ENCODE measurements around the gene ATG4C.
"Not testable (repeated sequence)": the region's sequence is repeated elsewhere in the genome, so short reads cannot be mapped to it uniquely, and the experiment has no call there.

The ATG4C gene, protein sequence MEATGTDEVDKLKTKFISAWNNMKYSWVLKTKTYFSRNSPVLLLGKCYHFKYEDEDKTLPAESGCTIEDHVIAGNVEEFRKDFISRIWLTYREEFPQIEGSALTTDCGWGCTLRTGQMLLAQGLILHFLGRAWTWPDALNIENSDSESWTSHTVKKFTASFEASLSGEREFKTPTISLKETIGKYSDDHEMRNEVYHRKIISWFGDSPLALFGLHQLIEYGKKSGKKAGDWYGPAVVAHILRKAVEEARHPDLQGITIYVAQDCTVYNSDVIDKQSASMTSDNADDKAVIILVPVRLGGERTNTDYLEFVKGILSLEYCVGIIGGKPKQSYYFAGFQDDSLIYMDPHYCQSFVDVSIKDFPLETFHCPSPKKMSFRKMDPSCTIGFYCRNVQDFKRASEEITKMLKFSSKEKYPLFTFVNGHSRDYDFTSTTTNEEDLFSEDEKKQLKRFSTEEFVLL

DNA sequence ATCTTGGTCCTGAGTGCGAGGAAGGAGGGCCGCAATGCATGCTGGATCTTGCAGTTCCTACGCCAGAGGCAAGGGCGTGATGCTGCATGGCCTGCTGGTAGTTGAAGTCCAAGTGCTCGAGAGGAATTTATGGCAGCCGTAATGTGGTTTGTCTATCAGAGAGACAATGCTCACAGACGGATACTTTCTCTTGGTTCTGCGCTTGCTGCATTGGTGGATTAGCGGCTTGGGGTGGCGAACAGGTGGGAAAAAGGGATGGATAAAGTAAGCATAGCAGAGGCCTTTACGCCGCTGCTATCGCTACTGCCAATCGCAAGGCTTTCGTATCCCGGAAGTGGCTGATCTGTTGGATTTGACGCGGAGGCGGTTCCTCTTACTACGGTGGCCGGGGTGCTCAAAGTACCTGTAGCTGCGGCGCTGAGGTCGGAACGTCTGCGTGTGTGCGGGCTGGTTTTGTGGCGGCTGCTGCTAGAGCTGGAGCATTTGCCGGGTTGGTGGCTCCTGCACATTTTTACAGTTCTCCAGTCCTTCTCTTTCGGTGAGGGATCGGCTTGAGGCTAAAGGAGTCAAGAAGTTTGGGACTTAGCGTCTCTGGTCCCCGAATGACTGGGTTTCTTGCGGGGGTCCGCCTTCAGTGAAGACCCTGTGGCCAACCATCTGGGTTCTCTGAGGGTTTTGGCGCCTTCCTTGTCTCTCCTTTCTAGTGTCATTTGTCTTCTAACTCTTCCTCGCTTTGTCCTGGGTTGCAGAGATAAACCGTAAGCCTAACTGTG is at the start of gene ATG4C:
TSS of gene ATG4C (plus strand) at position 397 of the 773 bp plus-strand sequence. CDS start 19,655 bp downstream, outside the sequence.
- peak; percentile 94 to 99 (median 98) for DNase-seq

DNA sequence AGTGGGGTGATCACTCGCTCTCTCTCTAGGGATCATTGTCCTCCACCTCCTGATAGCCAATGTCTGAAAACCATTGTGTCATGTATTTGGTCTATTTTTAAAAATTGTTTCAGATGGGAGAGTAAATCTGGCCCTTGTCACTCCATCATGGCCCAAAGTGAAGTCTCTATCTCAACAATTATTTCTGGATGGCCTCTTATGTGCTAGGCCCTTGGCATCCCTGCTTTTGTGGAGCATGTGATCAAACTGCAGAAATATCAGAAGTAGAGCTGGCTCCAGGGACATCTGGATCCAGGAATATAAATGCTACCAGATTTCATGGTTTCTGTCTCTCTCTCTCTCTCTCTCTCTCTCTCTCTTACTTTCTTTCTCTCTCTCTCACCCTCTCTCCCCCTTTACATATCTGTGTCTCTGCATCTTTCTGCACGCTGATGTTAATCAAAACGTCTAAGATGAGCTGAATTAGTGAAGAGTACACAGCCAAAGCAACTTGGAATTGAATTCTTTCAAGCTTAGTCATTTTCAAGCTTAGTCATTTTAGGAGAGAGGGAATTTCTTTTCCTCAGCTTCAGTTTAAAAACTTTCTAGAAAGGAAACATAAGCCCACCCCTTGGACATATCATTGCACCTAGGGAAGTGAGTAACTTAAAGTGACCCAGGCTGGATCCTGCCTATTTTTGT is 48.3 kb upstream of the ATG4C start:
- no peak for DNase-seq

- DNase-seq = not testable (repeated sequence)
Measured at GRCh38 chr1:62740701-62741100, 43.2 kb upstream of the ATG4C start.

DNA sequence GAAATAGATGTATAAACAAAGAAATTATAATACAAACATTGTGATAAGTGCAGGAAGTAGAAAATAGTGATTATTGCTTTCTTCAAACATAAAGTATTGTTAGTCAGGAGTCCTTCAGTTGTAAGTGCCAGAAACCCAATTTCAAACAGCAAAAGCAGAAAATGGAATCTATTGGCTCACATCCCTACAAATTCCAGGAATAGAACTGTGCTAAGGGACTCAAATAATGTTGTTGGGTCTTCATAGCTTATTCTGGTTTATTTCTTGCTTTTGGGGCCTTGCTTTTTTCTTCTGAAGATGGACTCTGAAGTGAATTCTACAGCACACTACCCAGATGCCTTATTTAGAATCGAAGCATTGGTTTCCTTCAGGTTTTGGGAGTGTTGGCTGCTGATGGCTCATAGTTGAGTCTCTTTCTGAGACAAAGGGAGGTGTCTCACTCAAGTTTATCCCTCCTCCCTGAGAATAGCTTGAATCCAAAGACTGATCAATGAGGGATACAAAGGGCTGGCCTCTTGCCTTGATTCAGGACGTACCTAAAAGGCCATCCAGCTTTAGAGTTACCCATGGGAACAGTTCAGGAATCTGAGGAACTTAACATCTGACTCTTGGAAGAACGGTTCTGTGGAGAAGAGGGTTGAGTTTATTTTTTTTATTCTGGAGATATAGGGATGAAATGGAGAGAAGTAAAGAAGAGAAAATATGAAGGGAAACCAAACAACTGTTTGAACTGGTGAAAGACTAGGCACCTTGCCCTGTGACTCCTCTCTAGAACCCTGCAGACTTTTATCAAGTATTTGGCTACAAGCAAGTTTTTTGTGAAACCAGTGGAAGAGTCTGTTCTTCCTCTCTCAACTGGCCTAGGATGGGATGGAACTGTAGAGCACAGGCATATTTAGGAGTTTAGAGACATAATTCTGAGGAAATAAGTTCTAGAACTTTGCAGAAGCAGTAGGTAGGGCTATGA is 39.0 kb upstream of the ATG4C start:
- DNase-seq = no peak

GRCh38 chr1:62746086-62746808 is 37.7 kb upstream of the ATG4C start:
- DNase-seq = peak in 1 of 14 donors; percentile 7

GRCh38 chr1:62746809-62747138 is 37.2 kb upstream of the ATG4C start:
- DNase-seq = no peak

GRCh38 chr1:62753031-62753965 is 30.6 kb upstream of the ATG4C start:
- no peak for DNase-seq

GRCh38 chr1:62754938-62755337 is 29.0 kb upstream of the ATG4C start:
- DNase-seq = not testable (repeated sequence)

DNA sequence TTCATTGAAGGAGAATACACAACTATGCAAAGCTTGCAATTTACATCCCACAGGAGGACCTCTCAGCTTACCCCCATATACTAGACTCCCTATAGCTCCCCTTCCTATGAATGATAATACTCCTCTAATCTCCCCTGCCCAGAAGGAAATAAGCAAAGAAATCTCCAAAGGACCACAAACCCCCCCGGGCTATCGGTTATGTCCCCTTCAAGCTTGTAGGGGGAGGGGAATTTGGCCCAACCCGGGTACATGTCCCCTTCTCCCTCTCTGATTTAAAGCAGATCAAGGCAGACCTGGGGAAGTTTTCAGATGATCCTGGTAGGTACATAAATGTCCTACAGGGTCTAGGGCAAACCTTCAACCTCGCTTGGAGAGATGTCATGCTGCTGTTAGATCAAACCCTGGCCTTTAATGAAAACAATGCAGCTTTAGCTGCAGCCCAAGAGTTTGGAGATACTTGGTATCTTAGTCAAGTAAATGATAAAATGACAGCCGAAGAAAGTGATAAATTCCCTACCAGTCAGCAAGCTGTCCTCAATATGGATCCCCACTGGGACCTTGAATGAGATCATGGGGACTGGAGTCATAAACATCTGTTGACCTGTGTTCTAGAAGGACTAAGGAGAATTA is 27.6 kb upstream of the ATG4C start:
- not testable (repeated sequence) for DNase-seq

DNA sequence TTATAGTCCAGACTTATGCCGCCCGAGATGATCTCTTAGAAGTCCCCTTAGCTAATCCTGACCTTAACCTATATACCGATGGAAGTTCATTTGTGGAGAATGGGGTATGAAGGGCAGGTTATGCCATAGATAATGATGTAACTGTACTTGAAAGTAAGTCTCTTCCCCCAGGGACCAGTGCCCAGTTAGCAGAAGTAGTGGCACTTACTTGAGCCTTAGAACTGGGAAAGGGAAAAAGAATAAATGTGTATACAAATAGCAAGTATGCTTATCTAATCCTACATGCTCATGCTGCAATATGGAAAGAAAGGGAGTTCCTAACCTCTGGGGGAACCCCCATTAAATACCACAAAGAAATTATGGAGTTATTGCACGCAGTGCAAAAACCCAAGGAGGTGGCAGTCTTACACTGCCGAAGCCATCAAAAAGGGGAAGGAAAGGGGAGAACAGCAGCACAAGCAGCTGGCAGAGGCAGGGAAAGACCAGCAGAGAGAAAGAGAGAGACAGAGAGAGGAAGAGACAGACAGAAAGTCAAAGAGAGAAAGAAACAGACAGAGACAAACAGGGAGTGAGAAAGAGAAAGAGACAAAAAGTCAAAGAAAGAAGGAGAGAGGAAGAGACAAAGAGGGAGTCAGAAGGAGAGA is 24.6 kb upstream of the ATG4C start:
- DNase-seq = not testable (repeated sequence)

GRCh38 chr1:62760021-62760782 is 23.7 kb upstream of the ATG4C start:
- DNase-seq = not testable (repeated sequence)

- not testable (repeated sequence) for DNase-seq
Measured at GRCh38 chr1:62761223-62761870, 22.6 kb upstream of the ATG4C start.

DNA sequence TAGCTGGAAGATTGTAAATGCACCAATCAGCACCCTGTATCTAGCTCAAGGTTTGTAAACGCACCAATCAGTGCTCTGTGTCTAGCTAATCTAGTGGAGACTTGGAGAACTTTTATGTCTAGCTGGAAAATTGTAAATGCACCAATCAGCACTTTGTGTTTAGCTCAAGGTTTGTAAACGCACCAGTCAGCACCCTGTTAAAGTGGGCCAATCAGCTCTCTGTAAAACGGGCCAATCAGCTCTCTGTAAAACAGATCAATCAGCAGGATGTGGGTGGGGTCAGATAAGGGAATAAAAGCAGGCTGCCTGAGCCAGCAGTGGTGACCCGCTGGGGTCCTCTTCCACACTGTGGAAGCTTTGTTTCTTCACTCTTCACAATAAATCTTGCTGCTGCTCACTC is 21.9 kb upstream of the ATG4C start:
- DNase-seq = not testable (repeated sequence)

DNA sequence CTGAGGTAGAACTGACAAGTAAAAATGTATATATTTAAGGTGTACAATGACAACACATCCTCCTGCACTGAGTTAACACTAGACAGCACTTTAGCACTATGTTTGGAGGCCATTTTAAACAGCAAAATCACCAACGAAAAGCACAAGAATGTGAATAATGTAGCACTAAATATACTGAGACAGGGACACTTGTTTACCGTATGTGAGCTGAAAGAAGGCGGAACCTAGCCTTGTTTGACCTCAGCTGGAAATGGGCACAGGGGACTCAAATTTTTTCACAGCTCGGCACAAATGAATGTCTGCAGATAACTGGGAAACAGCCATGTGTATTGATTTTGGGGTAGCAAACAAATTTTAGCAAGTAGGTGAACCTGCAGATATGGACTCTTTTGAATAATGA is 18.0 kb upstream of the ATG4C start:
- DNase-seq = no peak

DNA sequence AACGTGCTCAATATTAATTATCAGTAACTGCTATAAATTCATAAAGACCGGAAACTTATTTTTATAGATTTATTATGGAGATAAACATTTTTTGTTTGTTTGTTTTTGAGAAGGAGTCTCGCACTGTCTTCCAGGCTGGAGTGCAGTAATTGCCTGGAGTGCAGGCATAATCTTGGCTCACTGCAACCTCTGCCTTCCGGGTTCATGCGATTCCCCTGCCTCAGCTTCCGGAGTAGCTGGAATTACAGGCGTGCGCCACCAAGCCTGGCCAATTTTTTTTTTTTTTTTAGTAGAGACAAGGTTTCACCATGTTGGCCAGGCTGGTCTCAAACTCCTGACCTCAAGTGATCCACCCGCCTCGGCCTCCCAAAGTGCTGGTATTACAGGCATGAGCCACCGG is 15.4 kb upstream of the ATG4C start:
- DNase-seq = not testable (repeated sequence)

DNA sequence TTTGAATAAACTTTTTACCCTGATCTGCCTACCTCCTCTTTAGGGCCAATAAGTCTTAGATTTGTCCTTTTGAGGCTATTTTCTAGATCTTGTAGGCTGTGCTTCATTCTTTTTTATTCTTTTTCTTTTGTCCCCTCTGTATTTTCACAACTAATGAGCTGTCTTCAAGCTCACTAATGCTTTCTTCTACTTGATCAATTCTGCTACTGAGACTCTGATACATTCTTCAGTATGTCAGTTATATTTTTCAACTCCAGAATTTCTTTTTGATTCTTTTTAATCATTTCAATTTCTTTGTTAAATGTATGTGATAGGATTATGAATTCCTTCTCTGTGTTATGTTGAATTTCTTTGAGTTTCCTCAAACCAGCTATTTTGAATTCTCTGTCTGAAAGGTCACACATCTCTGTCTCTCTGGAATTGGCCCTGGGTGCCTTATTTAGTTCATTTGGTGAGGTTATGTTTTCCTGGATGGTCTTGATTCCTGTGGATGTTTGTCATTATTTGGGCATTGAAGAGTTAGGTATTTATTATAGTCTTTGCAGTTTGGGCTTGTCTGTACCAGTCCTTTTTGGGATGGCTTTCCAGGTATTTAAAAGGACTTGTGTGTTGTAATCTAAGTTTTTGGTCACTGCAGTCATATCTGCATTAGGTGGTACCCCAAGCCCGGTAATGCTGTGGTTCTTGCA is 11.2 kb upstream of the ATG4C start:
- no peak for DNase-seq

DNA sequence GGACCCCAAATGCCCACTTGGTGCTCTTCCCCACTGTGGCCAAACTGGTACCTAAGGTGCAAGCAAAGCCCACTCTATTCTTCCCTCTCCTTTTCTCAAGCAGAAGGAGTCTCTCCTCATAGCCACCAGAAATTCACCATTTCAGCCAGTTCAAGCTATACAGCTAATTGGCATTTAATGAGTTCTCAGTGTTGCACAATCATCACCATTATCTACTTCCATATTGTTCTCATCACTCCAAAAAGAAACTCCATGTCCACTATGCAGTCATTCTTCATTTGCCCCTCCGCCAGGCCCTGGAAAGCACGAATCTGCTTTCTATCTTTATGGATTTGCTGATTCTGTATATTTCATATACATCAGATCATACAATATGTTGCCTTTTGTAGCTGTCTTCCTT is 9.9 kb upstream of the ATG4C start:
- no peak for DNase-seq

Data from C1 segment of cervical spinal cord (tissue), 14 donors.